Activated T-cell treated with anti-CD3 and anti-CD28 coated beads for 24 hours (primary cell): Measurements from ENCODE around the gene DESI1.
"Not testable (repeated sequence)": the region's sequence is repeated elsewhere in the genome, so short reads cannot be mapped to it uniquely, and the experiment has no call there.

ENCODE experiments used
- DNase-seq: peaks from one replicate; pipeline ENCODE4 v3.0.0-alpha.2; 2020; ENCODE audit warnings: low read depth

Gene DESI1

DNA sequence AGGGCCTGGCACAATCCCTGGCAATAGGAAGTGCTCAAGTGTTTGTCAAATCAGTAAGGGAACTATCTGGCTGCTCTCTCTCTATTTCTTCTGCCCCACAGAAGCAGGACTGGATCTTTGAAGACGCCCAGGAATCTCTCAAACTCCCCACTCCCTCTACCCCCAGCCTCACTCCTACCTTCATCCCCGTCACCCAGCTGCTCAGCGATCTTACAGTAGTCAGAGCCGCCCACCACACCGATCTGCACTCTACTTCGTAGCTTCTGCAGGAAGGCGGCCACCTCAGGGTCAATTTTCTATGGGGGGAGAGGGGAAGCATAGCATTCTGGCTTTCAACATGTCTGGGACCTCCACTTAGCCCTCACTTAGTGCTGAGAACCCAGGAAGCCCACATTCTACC is 34.9 kb downstream of the DESI1 start:
- DNase-seq: no peak

DNA sequence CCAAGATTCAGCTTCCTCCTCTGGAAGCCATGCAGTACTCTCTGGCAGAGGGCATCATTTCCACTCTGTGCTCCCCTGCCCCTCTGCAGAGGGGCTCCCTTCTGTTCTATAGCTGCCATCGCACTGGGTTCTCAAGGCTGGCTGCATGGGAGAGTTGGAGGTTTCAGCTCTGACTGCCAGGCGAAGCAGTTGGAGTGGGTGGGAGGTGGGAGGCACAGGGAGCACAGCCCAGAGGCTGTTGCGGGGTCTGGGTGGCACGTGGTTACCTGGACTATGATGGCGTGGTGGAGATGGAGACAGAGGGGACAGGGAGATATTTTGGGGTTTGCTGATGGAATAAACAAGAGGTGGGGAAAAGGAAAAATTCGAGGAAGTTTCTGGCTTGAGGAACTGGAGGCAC is 36.0 kb downstream of the DESI1 start:
- no peak for DNase-seq

DNA sequence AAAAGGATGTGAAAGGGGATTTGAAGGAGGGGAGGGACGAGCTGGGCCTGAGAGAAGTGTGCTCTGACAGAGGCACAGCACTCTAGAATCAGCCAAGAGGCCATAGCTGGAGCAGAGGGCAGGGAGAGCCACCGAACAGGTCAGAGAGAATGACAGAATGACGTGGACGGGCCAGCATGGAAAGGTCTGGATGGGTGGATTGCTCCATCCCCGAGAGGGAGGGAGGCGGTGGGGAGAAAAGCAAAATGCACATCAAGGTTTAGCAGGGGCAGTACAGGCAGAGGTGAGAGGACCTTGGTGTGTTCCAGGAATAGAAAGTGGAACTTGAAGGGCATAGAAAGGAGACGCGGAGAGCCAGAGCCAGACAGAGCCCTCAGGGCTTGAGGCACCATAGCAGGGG is 38.1 kb downstream of the DESI1 start:
- no peak for DNase-seq

DNA sequence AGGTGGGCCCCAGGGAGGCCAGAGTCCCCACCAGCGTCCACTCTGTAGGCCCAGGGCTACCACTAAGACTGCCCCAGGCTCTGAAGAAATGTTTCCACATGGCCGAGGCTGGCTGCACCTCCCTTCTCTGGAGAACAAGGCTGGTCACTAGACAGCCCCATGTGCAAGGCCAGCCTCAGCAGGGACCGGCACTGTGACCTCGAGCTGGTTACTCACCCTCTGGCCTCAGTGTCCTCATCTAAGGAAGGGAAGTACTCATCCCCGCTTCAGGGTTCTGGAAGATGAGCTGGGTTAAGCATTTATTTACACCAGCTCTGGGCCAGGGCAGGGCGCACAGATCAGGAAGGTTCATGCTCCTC is 40.9 kb downstream of the DESI1 start:
- DNase-seq: no peak

DNA sequence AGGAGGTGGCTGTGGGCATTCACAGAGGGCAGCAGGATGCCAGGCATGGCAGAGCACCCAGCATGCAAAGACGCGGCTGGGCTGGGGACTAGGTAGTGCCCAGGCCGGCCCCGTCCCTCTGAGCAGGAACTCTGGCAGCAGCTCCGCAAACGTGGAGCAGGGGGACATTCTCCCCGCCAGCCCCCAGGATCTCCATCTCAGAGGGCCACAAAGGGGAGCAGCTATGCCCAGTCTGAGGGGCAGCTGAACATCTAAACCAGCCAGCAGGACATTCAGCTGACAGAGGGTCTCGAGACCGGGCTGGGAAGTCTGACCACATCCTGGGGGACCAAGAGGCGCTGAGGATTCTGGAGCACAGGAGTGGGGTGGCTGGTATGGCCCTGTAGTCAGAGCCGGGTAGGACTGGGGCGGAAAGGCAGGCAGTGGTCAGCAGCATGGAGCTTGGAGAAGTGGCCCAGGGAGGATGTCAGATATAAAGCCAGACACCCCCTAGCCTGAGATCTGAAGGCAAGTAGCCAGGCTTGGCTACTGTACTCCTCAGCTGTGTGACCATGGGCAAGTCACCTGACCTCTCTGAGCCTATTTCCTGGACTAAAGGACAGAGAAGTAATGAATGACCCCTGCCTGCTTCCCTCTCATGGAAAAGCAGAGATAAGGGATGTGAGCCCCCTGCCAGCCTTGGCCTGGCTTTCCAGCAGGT is 41.4 kb downstream of the DESI1 start:
- DNase-seq: no peak

DNA sequence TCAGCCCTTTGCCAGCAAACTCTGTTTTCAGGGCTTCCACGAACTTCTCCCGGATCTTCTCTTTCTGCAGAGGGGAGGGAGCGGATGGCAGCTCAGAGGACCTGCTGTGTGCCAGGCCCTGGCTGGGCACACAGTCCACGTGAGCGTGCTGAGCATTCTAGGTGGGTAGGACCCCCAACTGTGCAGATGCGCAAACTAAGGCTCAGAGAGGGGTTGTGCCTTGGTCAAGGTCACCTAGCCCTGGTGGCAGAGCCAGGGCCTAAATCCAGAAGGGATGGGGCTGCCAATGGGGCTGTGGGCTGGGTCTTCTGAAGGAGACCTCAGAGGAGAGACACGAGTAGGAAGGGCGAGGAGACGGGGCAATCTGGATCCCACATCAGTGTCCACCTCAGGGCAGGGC is 42.0 kb downstream of the DESI1 start:
- no peak for DNase-seq

DNA sequence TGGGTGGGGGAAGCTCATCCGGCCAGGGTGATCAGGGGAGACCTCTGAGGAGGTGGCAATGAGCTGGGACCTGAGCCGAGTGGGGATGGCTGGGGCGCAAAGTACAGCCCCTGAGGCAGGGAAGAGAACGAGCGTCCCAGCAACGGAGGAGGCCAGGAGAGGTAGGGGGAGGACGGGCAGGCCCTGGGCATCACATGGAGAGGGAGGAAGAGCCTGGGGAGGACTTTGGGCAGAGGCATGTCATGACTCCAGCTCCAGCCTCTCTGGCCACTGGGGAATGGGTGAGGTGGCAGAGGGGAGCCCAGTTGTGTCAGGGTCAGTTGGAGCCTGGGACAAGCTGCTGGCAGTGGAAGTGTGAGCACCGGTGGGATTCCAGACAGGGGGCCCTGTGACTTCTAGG is 42.7 kb downstream of the DESI1 start:
- DNase-seq: no peak

DNA sequence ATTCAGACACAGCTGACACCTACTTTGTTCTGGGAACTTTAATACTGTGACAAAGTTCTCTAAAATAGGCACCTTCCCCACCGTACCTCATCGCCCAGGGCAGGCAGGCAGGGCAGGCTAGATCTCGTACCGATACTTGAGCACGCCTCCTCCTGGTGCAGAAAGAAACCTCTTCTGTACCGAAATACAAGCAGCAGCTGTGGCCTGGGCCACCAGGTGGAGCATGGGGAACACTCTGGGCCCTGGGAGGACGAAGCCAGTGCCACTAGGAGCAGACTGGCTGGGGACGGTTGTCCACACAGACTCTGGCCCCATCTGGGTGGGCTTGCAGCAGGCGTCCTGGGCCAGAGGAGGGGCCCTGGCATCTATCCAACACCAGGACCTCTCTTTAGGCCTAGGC is 44.0 kb downstream of the DESI1 start:
- no peak for DNase-seq

DNA sequence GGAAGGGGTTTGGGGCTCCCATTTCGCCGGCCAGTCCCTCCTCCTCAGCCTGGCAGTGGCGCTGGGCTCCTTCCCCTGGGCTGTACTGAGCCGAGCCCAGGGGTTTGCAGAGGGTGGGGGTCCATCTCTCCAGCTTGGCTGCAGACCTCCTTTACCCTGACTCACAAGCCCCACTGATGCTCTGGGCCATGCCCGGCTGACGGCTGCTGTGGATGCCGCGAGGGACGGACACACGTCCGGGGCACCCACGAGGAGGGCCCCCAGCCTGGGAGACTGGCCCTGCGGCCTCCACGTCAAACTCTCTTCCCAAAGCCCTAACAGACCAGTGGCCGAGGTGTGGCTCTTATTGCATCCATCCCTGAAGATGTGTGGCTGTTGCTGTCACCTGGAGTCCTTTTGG is 45.3 kb downstream of the DESI1 start:
- DNase-seq: no peak

DNA sequence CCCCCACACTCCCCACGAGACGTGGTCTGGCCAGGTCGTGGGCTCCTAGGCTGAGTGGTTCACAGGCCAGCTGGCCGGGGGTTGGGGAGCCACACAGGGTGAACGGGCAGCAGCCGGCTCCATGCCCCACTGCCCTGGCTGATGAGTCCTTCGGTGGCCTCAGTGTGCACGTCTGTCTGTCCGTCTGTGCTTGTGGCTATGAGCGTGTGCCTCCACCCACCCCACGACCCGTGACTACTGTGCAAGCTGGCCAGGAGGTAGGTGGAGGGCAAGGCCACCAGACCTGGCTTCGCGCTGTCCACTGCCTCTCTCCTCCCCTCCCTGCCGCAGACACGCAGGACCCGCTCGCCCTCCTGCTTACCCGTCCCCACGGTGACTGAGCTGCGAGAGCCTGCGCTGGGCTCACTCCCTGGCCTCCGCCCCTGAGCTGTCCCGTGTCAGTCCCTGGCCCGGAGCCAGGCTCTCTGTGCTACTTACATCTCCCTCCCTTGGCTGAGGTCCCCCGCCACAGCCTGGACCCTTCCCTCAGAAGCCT is 45.9 kb downstream of the DESI1 start:
- no peak for DNase-seq

DNA sequence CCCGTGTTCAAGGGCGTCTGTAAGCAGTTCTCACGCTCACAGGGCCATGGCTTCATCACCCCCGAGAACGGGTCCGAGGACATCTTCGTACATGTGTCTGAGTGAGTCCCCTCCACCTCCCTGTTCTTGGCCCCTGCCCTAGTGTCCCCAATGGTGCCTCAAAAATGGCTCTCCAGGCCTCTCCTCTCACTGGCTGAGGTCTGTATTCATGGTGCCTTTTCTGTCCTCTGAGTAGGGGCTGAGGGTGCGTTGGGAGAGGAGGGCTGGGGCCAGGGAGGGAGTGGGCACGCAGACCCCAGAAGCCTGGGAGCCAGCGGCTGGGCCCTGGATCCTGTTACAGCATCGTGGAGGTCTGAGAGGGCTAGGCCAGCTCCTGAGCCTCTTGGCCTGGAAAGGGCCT is 47.2 kb downstream of the DESI1 start:
- no peak for DNase-seq

DNA sequence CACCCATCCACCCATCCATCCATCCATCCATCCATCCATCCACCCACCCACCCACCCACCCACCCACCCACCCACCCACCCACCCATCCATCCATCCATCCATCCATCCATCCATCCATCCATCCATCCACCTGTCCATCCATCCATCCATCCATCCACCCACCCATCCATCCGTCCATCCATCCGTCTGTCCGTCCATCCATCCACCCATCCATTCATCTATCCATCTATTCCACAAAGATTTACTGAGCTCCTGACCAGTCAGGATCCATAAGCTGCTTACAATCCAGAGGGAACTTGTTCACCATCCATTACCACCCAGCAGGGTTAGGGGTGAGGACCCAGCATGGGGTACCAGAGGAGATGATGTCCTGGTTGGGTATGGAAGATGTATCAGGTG is 48.5 kb downstream of the DESI1 start:
- not testable (repeated sequence) for DNase-seq

DNA sequence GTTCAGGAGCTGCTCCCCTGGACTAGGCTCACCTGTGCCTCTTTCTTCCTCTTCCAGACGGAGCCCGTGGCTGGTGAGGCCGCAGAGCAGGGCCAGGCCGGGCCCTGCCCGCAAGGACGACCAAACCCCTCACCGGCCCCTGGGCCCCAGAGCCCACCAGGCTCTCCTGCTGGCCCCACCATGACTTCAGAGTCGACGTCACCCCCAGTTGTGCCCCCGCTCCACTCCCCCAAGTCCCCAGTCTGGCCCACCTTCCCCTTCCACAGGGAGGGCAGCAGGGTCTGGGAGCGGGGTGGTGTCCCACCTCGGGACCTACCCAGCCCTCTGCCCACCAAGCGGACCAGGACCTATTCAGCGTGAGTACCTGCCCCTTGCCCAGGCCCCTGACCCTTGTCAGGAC is 49.1 kb downstream of the DESI1 start:
- no peak for DNase-seq

DNA sequence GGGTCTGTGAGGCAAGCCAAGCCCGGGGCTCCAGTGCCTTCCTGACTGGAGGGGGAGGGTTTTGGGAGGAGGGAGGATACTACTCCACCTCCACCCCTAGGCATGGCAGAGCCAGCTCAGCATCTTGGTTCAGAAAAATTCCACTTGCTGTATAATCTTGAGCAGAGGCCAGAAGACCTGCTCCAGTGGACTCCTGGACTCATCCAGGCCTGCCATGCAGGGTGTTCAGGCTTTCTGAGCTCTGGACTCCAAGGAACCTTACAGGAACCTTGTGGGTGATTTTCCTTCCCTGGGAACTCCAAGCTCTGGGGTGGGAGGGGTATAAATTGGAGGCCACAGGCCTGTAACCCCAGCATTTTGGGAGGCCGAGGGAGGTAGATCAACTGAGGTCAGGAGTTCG is 50.6 kb downstream of the DESI1 start:
- DNase-seq: no peak

DNA sequence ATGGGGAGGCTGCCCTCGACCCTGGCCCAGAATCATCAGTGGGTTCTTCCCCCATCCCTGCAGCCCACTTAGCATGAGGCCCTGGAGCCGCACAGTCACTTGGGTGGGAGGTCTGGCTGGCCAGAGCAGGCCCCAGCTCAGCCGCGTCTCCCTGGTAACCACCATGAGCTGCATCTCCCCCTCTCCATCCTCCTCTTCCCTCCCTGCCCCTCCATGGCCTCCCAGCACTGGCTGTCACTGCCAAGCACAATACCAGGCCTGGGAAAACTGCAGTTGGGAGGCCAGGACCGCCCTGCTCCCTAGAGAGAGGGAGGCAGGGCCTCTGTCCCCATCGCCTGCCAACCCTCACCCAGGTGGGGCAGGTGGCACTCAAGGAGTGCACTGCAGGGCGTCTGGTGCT is 52.0 kb downstream of the DESI1 start:
- DNase-seq: no peak

DNA sequence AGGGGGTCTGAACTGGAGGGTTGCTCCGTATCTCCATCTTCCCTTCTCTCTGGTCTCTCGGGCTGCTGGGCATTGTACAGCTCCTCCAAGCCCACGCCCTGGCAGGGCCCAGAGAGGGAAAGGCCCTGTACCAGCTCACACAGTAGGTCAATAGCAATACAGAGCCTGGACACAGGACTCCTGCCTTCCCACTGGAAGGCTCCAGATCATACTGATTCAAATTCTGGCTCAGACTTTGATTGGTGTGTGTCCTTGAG is 53.4 kb downstream of the DESI1 start:
- DNase-seq: no peak

DNA sequence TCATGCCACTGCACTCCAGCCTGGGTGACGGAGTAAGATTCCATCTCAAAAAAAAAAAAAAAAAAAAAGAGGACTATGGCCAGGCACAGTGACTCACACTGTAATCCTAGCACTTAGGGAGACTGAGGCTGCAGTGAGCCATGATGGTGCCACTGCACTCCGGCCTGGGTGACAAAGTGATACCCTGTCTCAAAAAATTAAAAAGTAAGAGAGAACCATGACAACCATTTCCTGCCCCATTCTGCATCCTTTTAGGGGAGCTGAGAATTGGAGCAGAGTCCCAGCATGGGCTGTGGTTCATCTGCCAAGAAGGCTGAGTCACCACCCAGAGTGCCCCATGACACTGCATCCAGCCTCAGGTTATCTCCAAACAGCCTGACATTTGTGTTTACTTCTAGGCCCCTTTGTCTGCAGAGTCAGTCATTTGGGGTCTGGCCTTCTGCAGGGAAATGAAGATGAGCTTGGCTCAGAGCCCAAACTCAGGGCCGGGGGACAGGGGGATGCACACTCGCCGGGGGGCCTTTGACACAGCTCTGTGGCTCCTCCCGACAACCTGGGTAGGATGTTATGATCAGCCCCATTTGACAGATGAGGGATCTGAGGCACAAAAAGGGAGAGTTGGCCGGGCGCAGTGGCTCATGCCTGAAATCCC is 55.3 kb downstream of the DESI1 start:
- no peak for DNase-seq

DNA sequence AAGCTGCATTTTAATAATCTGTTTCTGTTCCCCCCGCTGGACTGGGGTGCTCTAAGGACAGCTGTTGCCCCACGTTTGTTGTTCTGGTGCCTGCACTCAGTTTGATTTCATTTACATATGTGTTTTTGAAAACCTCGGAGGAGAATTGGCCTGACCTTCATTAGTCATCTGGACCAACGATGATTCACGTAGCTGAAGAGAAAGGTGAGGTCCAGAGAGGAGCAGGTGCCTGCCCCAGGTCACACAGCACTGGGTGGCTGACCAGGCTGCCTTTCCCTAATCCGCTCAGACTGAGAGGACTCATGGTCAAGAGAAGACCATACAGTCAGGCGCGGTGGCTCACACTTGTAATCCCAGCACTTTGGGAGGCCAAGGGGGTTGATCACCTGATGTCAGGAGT is 56.3 kb downstream of the DESI1 start:
- DNase-seq: no peak

DNA sequence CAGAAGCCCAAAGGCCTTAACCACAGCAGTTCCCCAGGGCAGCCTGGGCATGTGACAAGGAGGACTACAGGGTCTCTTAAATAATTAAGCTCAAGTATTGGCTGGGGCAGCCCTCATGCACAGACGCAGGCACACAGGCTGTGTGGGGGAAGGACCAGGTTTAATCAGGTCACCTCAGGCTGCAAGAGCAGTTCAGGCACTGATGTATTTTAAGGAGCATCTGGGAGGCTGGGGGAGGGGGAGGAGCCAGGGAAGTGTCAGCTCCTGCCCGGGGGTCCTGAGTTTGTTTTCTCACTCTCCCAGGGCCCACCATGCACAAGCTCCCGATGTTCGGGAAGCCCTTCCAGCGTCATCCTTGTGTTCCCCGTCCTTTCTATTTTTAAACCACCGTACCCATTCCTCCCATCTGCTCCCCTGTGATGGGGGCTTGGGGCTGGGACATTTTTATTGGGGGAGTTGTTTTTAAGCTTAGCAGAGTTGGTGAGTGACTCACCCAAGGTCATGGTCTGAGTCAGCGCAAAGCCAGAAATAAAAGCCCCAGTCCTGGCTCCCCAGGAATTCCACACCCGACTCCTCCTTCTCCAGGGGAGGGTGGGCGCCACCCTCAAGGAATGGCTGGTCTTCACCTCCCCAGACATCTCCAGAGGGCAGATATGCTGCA is 57.7 kb downstream of the DESI1 start:
- DNase-seq: no peak

DNA sequence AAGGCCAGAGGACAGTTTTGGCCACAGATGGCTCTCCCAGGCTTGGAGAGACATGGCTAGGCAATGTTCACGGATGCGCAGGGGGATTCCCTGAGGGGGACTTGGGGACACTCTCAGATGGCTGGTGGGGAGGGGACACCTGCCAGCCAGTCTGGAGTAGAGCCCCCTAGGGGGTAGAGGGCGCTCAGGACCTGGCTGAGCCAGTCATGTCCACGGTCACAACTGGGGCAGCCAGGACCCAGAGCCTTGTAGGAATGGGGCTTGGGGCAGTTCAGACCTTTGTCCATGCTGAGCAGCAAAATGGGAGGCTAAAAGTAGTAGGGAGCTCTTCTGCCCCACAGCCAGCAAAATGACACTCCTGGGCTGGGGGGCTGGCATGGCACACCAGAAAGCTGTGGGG is 58.4 kb downstream of the DESI1 start:
- no peak for DNase-seq

DNA sequence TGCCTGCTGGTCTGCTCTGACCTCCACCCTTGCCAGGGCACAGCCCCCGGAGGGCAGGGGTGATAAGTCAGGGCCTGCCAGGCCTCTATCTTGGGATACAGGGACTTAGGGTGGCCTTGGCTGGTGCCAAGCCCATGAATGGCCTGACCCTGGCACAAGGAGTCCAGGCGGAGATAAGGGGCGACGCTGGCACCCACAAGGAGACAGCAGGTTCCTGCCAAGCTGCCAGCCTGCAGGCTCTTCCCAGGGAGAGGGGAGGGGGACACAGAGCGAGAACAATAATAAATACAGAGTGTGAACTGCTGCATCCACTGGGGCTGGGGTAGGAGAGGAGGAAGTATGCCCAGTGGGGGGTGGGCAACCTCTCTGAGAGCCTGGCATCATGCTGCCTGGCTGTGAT is 59.1 kb downstream of the DESI1 start:
- no peak for DNase-seq

DNA sequence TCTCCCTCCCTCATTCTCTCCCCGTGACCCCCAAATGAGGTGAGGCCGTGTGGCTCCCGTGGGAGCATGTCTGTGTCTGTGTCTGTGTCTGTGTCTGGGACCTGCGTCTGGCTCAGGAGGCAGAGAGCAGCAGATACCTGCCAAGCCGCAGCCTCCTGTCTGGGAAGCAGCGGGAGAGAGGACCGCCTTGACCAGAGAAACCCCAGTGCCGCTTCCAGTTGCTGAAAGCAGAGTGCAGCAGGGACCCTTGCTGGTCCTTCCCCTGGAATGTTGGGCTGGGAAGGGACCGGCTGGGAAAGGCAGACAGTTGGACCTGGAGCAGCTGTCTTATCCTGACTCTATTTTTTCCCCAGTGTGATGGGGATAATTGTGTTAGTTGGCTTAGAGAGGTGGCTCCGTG is 59.5 kb downstream of the DESI1 start:
- no peak for DNase-seq

DNA sequence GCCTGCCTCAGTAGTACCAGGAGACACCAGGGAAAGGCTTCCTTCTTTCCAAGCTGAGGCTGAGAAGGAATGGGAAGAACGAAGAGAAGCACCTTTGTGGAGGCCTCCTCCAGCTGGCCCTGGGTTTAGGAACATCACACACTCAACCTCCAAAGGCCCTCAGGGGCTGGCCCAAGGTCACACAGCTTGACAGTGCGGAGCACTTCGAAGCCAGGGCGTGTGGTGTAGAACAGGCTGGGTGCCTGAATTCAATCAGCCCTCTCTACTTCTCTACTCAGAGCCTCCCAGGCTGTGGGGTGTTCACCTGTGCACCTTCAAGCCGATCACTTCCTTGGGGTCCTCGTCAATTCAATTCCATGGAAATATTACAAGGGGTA is 60.8 kb downstream of the DESI1 start:
- no peak for DNase-seq

DNA sequence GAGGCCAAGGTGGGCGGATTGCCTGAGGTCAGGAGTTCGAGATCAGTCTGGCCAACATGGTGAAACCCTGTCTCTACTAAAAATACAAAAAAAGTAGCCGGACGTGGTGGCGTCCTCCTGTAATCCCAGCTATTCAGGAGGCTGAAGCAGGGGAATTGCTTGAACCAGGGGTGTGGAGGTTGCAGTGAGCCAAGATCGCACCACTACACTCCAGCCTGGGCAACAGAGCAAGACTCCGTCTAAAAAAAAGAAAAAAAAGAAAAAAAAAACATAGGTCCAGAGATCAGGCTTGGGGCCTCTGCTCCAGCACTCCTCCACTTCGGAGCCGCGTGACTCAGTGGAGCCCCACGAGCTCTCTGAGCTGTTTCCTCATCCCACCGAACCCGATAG is 62.6 kb downstream of the DESI1 start:
- not testable (repeated sequence) for DNase-seq
